AG10803 (cell line): ENCODE measurements around the gene DNMBP.
A peak's percentile ranks its signal among the peaks of the same experiment; 100 is the strongest.

Source experiments
- DNase-seq: peaks from one replicate; pipeline ENCODE4 v3.0.0; 2010; ENCODE audit warnings: low read depth
- H3K4me3 ChIP-seq: 2 replicates; pipeline ENCODE4 v1.5.1; 2011; ENCODE audit warnings: mild to moderate bottlenecking, low read length, control low read depth
- CTCF ChIP-seq: conservative IDR thresholded peaks from 2 replicates; pipeline ENCODE4 v1.5.1; 2011; ENCODE audit warnings: mild to moderate bottlenecking, low read length, control low read depth, inconsistent platforms

Gene DNMBP

DNA sequence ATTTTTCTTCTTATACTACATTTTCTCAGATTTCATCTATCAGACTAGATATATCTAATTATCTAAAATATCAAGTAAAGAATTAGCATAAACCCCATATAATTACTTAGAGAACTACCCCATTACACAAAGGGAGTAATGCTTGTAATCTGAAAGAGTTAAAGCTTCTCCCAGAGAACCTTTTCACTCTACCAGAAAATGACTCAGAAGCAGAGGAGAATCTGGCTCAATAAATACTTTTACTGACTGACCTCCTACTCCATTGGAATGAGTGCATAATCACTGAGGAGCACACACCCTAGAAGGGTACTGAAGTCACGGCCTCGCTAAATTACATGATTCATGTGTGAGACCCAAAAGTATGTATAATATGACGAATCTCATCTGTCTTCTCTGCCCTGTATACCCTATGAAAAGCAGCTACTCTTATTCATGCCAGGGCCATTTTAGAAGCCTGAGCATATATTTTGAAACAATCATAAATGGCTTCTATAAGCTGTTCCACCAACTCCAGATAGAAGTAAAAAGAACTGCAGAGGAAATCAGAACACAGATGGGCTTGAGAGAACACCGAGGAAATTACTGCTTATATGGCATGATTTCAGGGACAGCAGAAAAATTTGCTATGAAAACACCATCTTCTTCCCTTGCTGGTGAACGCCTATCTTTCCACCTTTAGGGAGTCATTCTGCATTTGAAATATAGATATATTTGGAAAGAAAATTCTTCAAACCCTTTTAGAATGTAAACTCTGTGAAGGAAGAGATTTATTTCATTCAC lies 32.7 kb downstream of the DNMBP start:
- peak; percentile 93 for DNase-seq
- no peak for TF ChIP-seq CTCF
- H3K4me3 ChIP-seq: peak overlapping the region; percentile 19

GRCh38 chr10:99975942-99976809 lies 33.6 kb downstream of the DNMBP start:
- H3K4me3 ChIP-seq: peak overlapping the region; percentile 20; the same call in 1 of the 2 replicates
- TF ChIP-seq CTCF: no peak
- DNase-seq: peak; percentile 88

GRCh38 chr10:99975106-99975829 lies 34.5 kb downstream of the DNMBP start:
- no peak overlapping the region for H3K4me3 ChIP-seq
- no peak for DNase-seq
- no peak for TF ChIP-seq CTCF

GRCh38 chr10:99973190-99973589 lies 36.6 kb downstream of the DNMBP start:
- H3K4me3 ChIP-seq: no peak overlapping the region
- no peak for DNase-seq
- peak; percentile 51 for TF ChIP-seq CTCF

- DNase-seq: no peak
- no peak for TF ChIP-seq CTCF
- no peak overlapping the region for H3K4me3 ChIP-seq
Measured at GRCh38 chr10:99967961-99968360, 41.8 kb downstream of the DNMBP start.

GRCh38 chr10:99966306-99966705 lies 43.4 kb downstream of the DNMBP start:
- no peak for TF ChIP-seq CTCF
- DNase-seq: peak; percentile 81
- no peak overlapping the region for H3K4me3 ChIP-seq
